Kidney (tissue), 14 donors: ENCODE data around the gene FARS2. TPM values are rescaled to one million over a fixed set of nuclear protein-coding genes. Genes with fewer than 3 reads are reported as not detected.

ENCODE experiments used
- DNase-seq, 5 donors: peaks; one replicate each; pipeline ENCODE4 v3.0.0-alpha.2; 2013 to 2020
- FAIRE-seq: peaks from 2 replicates; lab custom pipeline; 2012; peaks lifted over from hg19 to GRCh38; lab: Jason Lieb, UNC
- H3K27ac ChIP-seq, 2 donors: one replicate each; pipeline ENCODE4 v1.7.0; 2013; ENCODE audit warnings: low read depth in 2 of 2, low read length in 2 of 2, inconsistent platforms in 1 of 2
- H3K27me3 ChIP-seq: one replicate; pipeline ENCODE4 v1.7.1; 2013; ENCODE audit warnings: low read length, inconsistent platforms; ENCODE audit not compliant: control insufficient read depth, insufficient read depth
- H3K36me3 ChIP-seq, 3 donors: one replicate each; pipeline versions ENCODE4 v1.7.0 to v1.7.1; 2013; ENCODE audit warnings: low read length in 3 of 3, control low read depth in 1 of 3, inconsistent platforms in 1 of 3; ENCODE audit not compliant: insufficient read depth in 3 of 3, control insufficient read depth in 2 of 3
- H3K4me1 ChIP-seq, 3 donors: one replicate each; pipeline versions ENCODE4 v1.7.0 to v1.7.1; 2013; ENCODE audit warnings: low read length in 3 of 3, inconsistent platforms in 1 of 3, low read depth in 1 of 3; ENCODE audit not compliant: control insufficient read depth in 2 of 3, insufficient read depth in 2 of 3
- H3K4me3 ChIP-seq, 3 donors: one replicate each; pipeline versions ENCODE4 v1.7.0 to v1.8.1; 2013; ENCODE audit warnings: low read length in 3 of 3, control low read depth in 1 of 3, inconsistent platforms in 1 of 3
- H3K9ac ChIP-seq, 3 donors: one replicate each; pipeline versions ENCODE4 v1.7.0 to v1.7.1; 2013; ENCODE audit warnings: low read length in 3 of 3, control low read depth in 1 of 3, inconsistent platforms in 1 of 3
- H3K9me3 ChIP-seq, 3 donors: one replicate each; pipeline versions ENCODE4 v1.7.0 to v1.7.1; 2013; ENCODE audit warnings: low read length in 3 of 3, control low read depth in 1 of 3, inconsistent platforms in 1 of 3; ENCODE audit not compliant: control insufficient read depth in 2 of 3, insufficient read depth in 1 of 3
- CTCF ChIP-seq: IDR thresholded peaks from 3 replicates; pipeline ENCODE4 v1.5.1; 2012; ENCODE audit warnings: mild to moderate bottlenecking, moderate library complexity, borderline replicate concordance; ENCODE audit not compliant: insufficient read depth; ENCODE audit errors: extremely low read depth
- intact Hi-C: fragments of 100-400 bp; cut with DNase I; formaldehyde crosslinking; loops from one replicate; pipeline ENCODE4 v1.11.1; 2022
- polyA plus RNA-seq: library from polyadenylated mRNA; stranded (reverse); fragments of 350-450 nt; fragmentation: Illumina TruSeq; extraction: RNeasy Lipid Tissue Mini Kit (QIAGEN cat#74804); gene quantifications from one replicate; pipeline ENCODE4 v1.2.3, GENCODE V29; 2014; ENCODE audit warnings: low read depth, low replicate concordance; ENCODE audit not compliant: insufficient read depth
- total RNA-seq: library from RNA; stranded (reverse); fragmentation: NEBNext Ultra II Directional; extraction: Animal tissue kit (Norgen Biotek cat#: 25700); gene quantifications from one replicate; pipeline ENCODE4 v1.2.1, GENCODE V29; 2021
- donor health status: control.
- donor health status: control.
- donor health status: control.
- donor health status: control.
- donor health status: control.
- donor health status: DM: yes; HTN: yes; CAD: no.
- donor health status: Normal renal cell carcinoma (clear cell type).

FARS2 gene
- total and polyA plus RNA-seq, 2 donors from 2014 or later = 22.1 to 24.8 TPM

- no peak for TF ChIP-seq CTCF
- Histone ChIP-seq H3K9ac (no peak overlapping the region), H3K9me3 (no peaks in the 10 kb centered on the region), H3K4me1 (no peaks in the 10 kb centered on the region), H3K27me3 (no peaks in the 10 kb centered on the region), H3K27ac (no peak overlapping the region), H3K4me3 (no peak overlapping the region), H3K36me3 (no peaks in the 10 kb centered on the region)
- no peak for FAIRE-seq
- no peak for DNase-seq
- intact Hi-C loops = no loop called here
Observed at GRCh38 chr6:5250451-5250850, 10.9 kb upstream of the FARS2 start.

- no peak overlapping the region for H3K27ac ChIP-seq
- no peaks in the 10 kb centered on the region for H3K9me3 ChIP-seq
- intact Hi-C loops = no loop called here
- FAIRE-seq (no peak), DNase-seq (no peak)
- H3K36me3 ChIP-seq = no peaks in the 10 kb centered on the region
- no peak overlapping the region for H3K4me3 ChIP-seq
- H3K9ac ChIP-seq = no peak overlapping the region
- H3K4me1 ChIP-seq = no peaks in the 10 kb centered on the region
- no peak for TF ChIP-seq CTCF
- H3K27me3 ChIP-seq = no peaks in the 10 kb centered on the region
Observed at GRCh38 chr6:5250911-5251310, 10.4 kb upstream of the FARS2 start.

- H3K27ac ChIP-seq = no peak overlapping the region
- FAIRE-seq = no peak
- DNase-seq = no peak
- no peaks in the 10 kb centered on the region for H3K36me3 ChIP-seq
- H3K4me1 ChIP-seq = peaks cover 0 to 10% (median 2%) of the 10 kb centered on the region in 3 donors
- H3K9ac ChIP-seq = no peak overlapping the region
- no peaks in the 10 kb centered on the region for H3K27me3 ChIP-seq
- H3K9me3 ChIP-seq = no peaks in the 10 kb centered on the region
- TF ChIP-seq CTCF = no peak
- H3K4me3 ChIP-seq = no peak overlapping the region
- intact Hi-C loops = no loop called here
Observed at GRCh38 chr6:5256952-5257351, 4.4 kb upstream of the FARS2 start.

GRCh38 chr6:5257400-5257799 is 3.9 kb upstream of the FARS2 start:
- intact Hi-C loops = no loop called here

More at GRCh38 chr6:5257400-5257799, 3.9 kb upstream of the FARS2 start:
- Histone ChIP-seq H3K4me1 (peaks cover 0 to 10% (median 2%) of the 10 kb centered on the region in 3 donors), H3K27me3 (no peaks in the 10 kb centered on the region), H3K9me3 (no peaks in the 10 kb centered on the region), H3K9ac (no peak overlapping the region), H3K36me3 (no peaks in the 10 kb centered on the region), H3K27ac (no peak overlapping the region), H3K4me3 (no peak overlapping the region)
- no peak for DNase-seq
- no peak for FAIRE-seq
- no peak for TF ChIP-seq CTCF
